HG02981 (cell line): ENCODE results near the gene CPNE2.
"Not testable (repeated sequence)": the region's sequence is repeated elsewhere in the genome, so short reads cannot be mapped to it uniquely, and the experiment has no call there.

ENCODE experiments used
- ATAC-seq: cut with Tn5 transposase; IDR thresholded peaks from one replicate; pipeline ENCODE4 v1.9.1; 2021; ENCODE audit warnings: mild to moderate bottlenecking, moderate library complexity; ENCODE audit not compliant: unreplicated experiment

Gene CPNE2

DNA sequence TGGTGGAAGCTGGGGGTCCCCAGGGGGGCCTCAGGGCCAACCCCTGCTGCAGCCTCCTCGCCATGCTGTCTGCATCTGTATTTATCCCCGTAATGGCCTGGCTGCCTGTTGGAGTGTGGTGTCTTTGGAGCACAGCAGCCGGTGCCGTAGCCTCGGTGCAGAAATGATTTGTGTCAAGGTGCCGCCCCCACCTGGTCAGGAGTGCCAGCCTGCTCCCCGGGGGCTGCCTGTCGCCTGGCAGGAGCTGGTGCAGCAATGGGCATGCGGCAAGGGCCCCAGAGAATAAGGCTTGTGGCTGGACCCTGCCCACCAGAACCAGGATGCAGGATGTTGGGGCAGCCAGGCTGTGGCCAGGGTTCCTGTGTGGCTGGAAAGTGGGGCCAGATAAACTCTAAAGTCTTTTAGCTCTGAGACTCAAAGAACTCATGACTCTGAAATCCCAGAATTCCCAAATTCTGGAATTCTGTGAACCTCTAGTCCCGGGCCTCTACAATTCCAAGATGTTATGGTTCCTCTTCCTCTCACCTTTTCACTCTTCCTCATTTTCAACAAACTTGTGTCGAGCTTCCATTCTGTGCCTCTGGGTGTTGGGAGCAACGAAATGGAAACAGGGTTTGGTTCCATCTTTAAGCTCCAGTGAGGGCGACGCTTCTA, 5.9 kb downstream of the CPNE2 start:
- ATAC-seq = no peak

DNA sequence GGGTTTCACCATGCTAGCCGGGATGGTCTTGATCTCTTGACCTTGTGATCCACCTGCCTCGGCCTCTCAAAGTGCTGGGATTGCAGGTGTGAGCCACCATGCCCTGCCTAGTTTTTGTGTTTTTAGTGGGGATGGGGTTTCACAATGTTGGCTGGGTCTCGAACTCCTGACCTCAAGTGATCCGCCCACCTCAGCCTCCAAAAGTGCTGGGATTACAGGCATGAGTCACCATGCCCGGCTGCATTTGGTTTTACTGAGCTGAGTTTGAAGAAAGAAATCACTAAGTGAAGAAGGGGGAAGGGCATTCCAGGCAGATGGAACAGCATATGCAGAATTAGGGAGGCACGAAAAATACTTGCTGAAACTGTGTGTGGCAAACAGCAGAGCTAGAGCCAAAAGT, 7.6 kb downstream of the CPNE2 start:
- not testable (repeated sequence) for ATAC-seq

DNA sequence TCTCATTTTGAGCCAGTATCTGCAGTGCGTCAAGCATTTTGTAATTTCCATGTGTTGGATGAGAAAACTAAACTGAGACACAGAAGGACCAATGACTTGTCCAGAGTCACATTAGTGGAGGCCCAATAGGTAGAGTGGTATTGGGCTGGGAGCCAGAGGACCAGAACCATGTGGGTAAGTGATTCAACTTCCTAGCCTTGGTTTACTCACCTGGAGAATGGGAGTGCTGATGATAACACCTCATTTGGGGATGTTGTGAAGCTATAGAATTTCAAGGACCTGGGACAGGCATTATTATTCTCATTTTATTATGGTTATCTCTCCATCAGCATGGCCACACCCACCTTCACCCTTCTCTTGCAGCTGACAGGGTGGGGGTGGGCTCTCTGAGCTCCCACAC, 8.1 kb downstream of the CPNE2 start:
- no peak for ATAC-seq

GRCh38 chr16:57102888-57103851, 10.8 kb downstream of the CPNE2 start:
- ATAC-seq = no peak

GRCh38 chr16:57104706-57105105, 12.3 kb downstream of the CPNE2 start:
- no peak for ATAC-seq

GRCh38 chr16:57105184-57105583, 12.8 kb downstream of the CPNE2 start:
- ATAC-seq = no peak

DNA sequence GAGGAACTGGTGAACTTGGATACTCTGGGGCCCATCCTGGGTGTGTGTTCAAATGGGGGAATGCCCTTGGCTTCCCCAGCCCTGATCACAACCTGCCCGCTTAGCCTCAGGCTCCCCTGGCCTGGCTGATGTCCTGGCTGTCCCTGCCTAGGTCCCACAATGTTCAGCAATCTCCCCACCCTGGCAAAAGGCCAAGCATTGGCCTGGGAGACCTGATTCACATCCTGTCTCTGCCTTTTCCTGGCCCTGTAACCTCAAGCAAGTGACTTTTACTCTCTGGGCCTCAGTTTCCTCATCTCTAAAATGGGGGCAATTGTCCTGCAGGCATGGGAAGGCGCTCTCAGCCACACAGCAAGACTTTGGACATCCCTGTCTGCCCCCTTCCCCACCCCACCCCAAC, 14.4 kb downstream of the CPNE2 start:
- no peak for ATAC-seq

- no peak for ATAC-seq
Measured at GRCh38 chr16:57107321-57107922, 15.0 kb downstream of the CPNE2 start.

DNA sequence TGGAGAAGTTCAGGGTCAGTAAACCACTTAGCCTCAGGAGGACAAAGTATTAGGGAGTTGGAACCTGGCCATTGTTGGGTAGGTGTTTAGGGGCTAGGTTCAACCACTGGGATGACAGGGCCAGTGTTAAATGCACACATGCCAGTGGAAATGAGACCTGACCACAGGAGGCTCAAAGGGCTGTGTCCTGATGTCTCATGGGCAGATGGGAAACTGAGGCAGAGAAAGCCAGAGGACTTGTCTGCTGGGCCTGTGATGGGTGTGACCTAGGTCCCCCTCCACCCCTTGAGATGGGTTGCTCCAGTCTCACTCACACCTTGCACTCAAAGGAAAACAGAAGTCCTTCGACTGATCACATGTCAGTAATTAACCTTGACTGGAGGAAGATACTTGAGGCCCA, 16.0 kb downstream of the CPNE2 start:
- ATAC-seq = no peak

GRCh38 chr16:57109259-57110105, 17.1 kb downstream of the CPNE2 start:
- not testable (repeated sequence) for ATAC-seq

DNA sequence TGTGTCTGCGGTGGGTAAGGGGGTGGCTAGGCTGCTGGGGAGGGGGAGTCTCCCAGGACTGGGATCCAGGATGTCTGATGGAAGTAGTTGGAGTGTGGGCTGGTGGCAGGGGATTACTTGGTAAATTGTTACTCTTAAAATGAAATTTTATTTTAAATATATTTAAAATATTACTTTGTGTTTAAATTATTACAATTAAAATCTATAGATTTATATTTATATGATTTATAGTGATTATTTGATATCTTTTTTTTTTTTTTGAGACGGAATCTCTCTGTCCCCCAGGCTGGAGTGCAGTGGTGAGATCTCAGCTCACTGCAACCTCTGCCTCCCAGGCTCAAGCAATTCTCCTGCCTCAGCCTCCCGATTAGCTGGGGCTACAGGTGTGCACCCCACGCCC, 18.6 kb downstream of the CPNE2 start:
- no peak for ATAC-seq

- no peak for ATAC-seq
Measured at GRCh38 chr16:57111420-57111819, 19.0 kb downstream of the CPNE2 start.

- ATAC-seq = no peak
Measured at GRCh38 chr16:57112403-57113041, 20.1 kb downstream of the CPNE2 start.

GRCh38 chr16:57113042-57113453, 20.7 kb downstream of the CPNE2 start:
- ATAC-seq = no peak

DNA sequence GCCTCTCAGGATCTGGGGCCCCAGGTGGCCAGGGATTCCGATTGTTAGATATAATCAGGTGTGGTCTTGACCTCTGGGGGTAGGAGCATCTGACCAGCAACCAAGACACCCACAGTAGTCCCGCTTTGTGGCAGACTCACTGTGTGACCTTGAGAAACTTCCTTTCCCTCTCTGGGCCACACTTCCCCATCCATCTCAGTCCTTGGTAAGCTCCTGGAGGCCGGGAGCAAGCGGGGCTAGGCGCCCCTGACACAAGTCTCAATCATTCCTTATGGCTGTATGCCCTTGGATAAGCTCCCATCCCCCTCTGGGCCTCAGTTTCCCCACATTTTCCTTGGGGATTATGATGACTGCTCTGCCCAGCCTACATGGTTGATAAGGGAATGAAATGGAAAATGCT, 21.3 kb downstream of the CPNE2 start:
- ATAC-seq = no peak

DNA sequence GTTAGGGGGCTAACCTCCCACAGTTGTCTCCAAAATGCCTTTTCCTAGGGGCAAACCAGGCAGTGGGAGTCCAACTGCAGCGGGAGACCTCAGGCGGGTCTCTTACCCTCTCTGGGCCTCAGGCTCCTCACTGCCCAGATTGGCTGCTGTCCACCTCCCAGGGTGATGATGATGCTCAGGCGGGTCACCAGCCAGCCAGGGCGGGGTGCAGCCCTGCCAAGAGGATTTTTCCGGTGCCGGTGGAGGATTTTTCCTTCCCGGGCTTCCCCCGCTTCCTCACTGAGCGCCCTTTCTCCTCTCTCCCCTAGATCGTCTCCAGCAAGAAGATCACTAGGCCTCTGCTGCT, 22.8 kb downstream of the CPNE2 start:
- no peak for ATAC-seq

- ATAC-seq = no peak
Measured at GRCh38 chr16:57115514-57116182, 23.3 kb downstream of the CPNE2 start.

- ATAC-seq = no peak
Measured at GRCh38 chr16:57118461-57119084, 26.2 kb downstream of the CPNE2 start.

GRCh38 chr16:57123216-57123973, 31.0 kb downstream of the CPNE2 start:
- ATAC-seq = no peak
